HEK293 (cell line): ENCODE results near the gene CAB39.
A peak's percentile ranks its signal among the peaks of the same experiment; 100 is the strongest.

Experiments used
- CTCF ChIA-PET: fragments of 350-600 bp; formaldehyde crosslinking; extraction: SDS; loops from one replicate; lab custom pipeline; 2021; ENCODE audit warnings: antibody characterized with exemption; lab: Yijun Ruan, JAX
- POLR2A ChIA-PET: fragments of 300-600 bp; formaldehyde crosslinking; extraction: SDS; loops from one replicate; lab custom pipeline; 2020; ENCODE audit warnings: antibody characterized with exemption, inconsistent platforms; lab: Yijun Ruan, JAX
- H3K27ac ChIP-seq: fragments of 200-500 bp; sonication (Bioruptor generic); 2 replicates; pipeline ENCODE4 v1.5.1; 2014; ENCODE audit warnings: low read depth, low read length, control low read depth, inconsistent platforms; ENCODE audit errors: extremely low read depth
- H3K36me3 ChIP-seq, 2 experiments: fragments of 200-500 bp in 1 of 2; sonication (Bioruptor generic) in 1 of 2; 1 replicate in 1 of 2; 2 replicates in 1 of 2; pipeline ENCODE4 v1.5.1; 2014 to 2017; ENCODE audit warnings: inconsistent platforms in 2 of 2, low read length in 2 of 2; ENCODE audit not compliant: control insufficient read depth in 2 of 2, insufficient read depth in 1 of 2
- H3K4me1 ChIP-seq: fragments of 200-500 bp; sonication (Bioruptor generic); 2 replicates; pipeline ENCODE4 v1.5.1; 2014; ENCODE audit warnings: mild to moderate bottlenecking, low read length, inconsistent platforms; ENCODE audit not compliant: control insufficient read depth, insufficient read depth
- H3K4me3 ChIP-seq: 2 replicates; pipeline ENCODE4 v1.5.1; 2011; ENCODE audit warnings: low read depth, mild to moderate bottlenecking, control low read depth, low read length, moderate library complexity
- H3K9me3 ChIP-seq: fragments of 200-500 bp; sonication (Bioruptor generic); 2 replicates; pipeline ENCODE4 v1.5.1; 2014; ENCODE audit warnings: low read depth, low read length, inconsistent platforms; ENCODE audit not compliant: control insufficient read depth, insufficient read depth
- ATF2 ChIP-seq: fragments of 450-650 bp; formaldehyde crosslinking; IDR thresholded peaks from 2 replicates; pipeline ENCODE4 v1.5.1; 2016; ENCODE audit warnings: missing biosample characterization, missing genetic modification characterization, low read depth
- BCL6B ChIP-seq: fragments of 450-650 bp; formaldehyde crosslinking; IDR thresholded peaks from 2 replicates; pipeline ENCODE4 v1.5.1; 2017; ENCODE audit warnings: missing biosample characterization, missing genetic modification characterization
- HOXA7 ChIP-seq: sonication (generic); formaldehyde crosslinking; IDR thresholded peaks from 2 replicates; pipeline ENCODE4 v1.8.1; 2022; ENCODE audit warnings: missing genetic modification reagents, borderline replicate concordance
- IKZF3 ChIP-seq: fragments of 450-650 bp; IDR thresholded peaks from 2 replicates; pipeline ENCODE4 v1.5.0; 2018; ENCODE audit warnings: missing biosample characterization, mild to moderate bottlenecking, missing genetic modification characterization, moderate library complexity
- KLF16 ChIP-seq: fragments of 450-650 bp; formaldehyde crosslinking; IDR thresholded peaks from 2 replicates; pipeline ENCODE4 v1.5.1; 2017; ENCODE audit warnings: missing biosample characterization, missing genetic modification characterization
- SCRT1 ChIP-seq: fragments of 450-650 bp; formaldehyde crosslinking; IDR thresholded peaks from 2 replicates; pipeline ENCODE4 v1.5.1; 2016; ENCODE audit warnings: missing biosample characterization, missing genetic modification characterization, borderline replicate concordance
- SCRT2 ChIP-seq: fragments of 450-650 bp; formaldehyde crosslinking; IDR thresholded peaks from 2 replicates; pipeline ENCODE4 v1.5.1; 2016; ENCODE audit warnings: missing biosample characterization, missing genetic modification characterization
- YY1 ChIP-seq: fragments of 450-650 bp; formaldehyde crosslinking; IDR thresholded peaks from 2 replicates; pipeline ENCODE4 v1.5.1; 2018; ENCODE audit warnings: missing biosample characterization, missing genetic modification characterization
- ZEB2 ChIP-seq: fragments of 450-650 bp; formaldehyde crosslinking; IDR thresholded peaks from 2 replicates; pipeline ENCODE4 v1.5.1; 2016; ENCODE audit warnings: missing biosample characterization, missing genetic modification characterization
- ZNF132 ChIP-seq: fragments of 450-650 bp; formaldehyde crosslinking; IDR thresholded peaks from 2 replicates; pipeline ENCODE4 v1.5.1; 2017; ENCODE audit warnings: missing biosample characterization, missing genetic modification characterization, borderline replicate concordance
- ZNF146 ChIP-seq: fragments of 450-650 bp; formaldehyde crosslinking; IDR thresholded peaks from 2 replicates; pipeline ENCODE4 v1.5.1; 2016; ENCODE audit warnings: missing biosample characterization, missing genetic modification characterization
- ZNF266 ChIP-seq: fragments of 450-650 bp; formaldehyde crosslinking; IDR thresholded peaks from 2 replicates; pipeline ENCODE4 v1.5.1; 2016; ENCODE audit warnings: missing biosample characterization, missing genetic modification characterization, low read depth
- ZNF404 ChIP-seq: fragments of 450-650 bp; formaldehyde crosslinking; IDR thresholded peaks from 2 replicates; pipeline ENCODE4 v1.5.1; 2017; ENCODE audit warnings: missing biosample characterization, missing genetic modification characterization
- ZNF501 ChIP-seq: fragments of 450-650 bp; formaldehyde crosslinking; IDR thresholded peaks from 2 replicates; pipeline ENCODE4 v1.5.1; 2016; ENCODE audit warnings: missing biosample characterization, missing genetic modification characterization
- ZNF626 ChIP-seq: fragments of 450-650 bp; sonication (Bioruptor Pico); formaldehyde crosslinking; IDR thresholded peaks from 2 replicates; pipeline ENCODE4 v1.5.1; 2018; ENCODE audit warnings: missing biosample characterization, missing genetic modification characterization, inconsistent platforms
- ZNF660 ChIP-seq: fragments of 450-650 bp; IDR thresholded peaks from 2 replicates; pipeline ENCODE4 v1.5.1; 2018; ENCODE audit warnings: missing biosample characterization, mild to moderate bottlenecking, missing genetic modification characterization
- ZNF677 ChIP-seq: fragments of 450-650 bp; IDR thresholded peaks from 2 replicates; pipeline ENCODE4 v1.5.0; 2018; ENCODE audit warnings: missing biosample characterization, mild to moderate bottlenecking, missing genetic modification characterization, moderate library complexity
- TF ChIP-seq, protein P1 (sequence below): fragments of 450-650 bp; formaldehyde crosslinking; IDR thresholded peaks from 2 replicates; pipeline ENCODE4 v1.5.1; 2016; ENCODE audit warnings: missing biosample characterization, missing genetic modification characterization
- TF ChIP-seq, protein P2 (sequence below): fragments of 450-650 bp; formaldehyde crosslinking; IDR thresholded peaks from 2 replicates; pipeline ENCODE4 v1.5.1; 2016; ENCODE audit warnings: missing biosample characterization, missing genetic modification characterization
- TF ChIP-seq, protein P3 (sequence below): fragments of 450-650 bp; formaldehyde crosslinking; IDR thresholded peaks from 2 replicates; pipeline ENCODE4 v1.5.1; 2016; ENCODE audit warnings: missing biosample characterization, missing genetic modification characterization

CAB39 gene

GRCh38 chr2:230732914-230733401, 20.3 kb downstream of the CAB39 start:
- no peak for TF ChIP-seq ZEB2
- no peak for TF ChIP-seq ZNF266
- TF ChIP-seq ZNF132 (tag by site-specific recombination): no peak
- no peak for TF ChIP-seq ATF2 (tag by site-specific recombination)
- TF ChIP-seq, protein P1, sequence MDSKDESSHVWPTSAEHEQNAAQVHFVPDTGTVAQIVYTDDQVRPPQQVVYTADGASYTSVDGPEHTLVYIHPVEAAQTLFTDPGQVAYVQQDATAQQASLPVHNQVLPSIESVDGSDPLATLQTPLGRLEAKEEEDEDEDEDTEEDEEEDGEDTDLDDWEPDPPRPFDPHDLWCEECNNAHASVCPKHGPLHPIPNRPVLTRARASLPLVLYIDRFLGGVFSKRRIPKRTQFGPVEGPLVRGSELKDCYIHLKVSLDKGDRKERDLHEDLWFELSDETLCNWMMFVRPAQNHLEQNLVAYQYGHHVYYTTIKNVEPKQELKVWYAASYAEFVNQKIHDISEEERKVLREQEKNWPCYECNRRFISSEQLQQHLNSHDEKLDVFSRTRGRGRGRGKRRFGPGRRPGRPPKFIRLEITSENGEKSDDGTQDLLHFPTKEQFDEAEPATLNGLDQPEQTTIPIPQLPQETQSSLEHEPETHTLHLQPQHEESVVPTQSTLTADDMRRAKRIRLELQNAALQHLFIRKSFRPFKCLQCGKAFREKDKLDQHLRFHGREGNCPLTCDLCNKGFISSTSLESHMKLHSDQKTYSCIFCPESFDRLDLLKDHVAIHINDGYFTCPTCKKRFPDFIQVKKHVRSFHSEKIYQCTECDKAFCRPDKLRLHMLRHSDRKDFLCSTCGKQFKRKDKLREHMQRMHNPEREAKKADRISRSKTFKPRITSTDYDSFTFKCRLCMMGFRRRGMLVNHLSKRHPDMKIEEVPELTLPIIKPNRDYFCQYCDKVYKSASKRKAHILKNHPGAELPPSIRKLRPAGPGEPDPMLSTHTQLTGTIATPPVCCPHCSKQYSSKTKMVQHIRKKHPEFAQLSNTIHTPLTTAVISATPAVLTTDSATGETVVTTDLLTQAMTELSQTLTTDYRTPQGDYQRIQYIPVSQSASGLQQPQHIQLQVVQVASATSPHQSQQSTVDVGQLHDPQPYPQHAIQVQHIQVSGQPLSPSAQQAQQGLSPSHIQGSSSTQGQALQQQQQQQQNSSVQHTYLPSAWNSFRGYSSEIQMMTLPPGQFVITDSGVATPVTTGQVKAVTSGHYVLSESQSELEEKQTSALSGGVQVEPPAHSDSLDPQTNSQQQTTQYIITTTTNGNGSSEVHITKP: peak; percentile 73
- TF ChIP-seq KLF16 (tag by site-specific recombination): no peak

GRCh38 chr2:230734247-230735175, 21.9 kb downstream of the CAB39 start:
- ChIA-PET CTCF (interaction anchor here (0.8 to 1.4 kb wide), 2 partner anchors 9 to 64 kb away, joined by 3 to 6 read pairs; no protein-coding TSS in a partner anchor), POLR2A (no interaction called here)
- peaks cover 24% of the 10 kb centered on the region for H3K4me1 ChIP-seq
- no peak overlapping the region for H3K4me3 ChIP-seq
- no peaks in the 10 kb centered on the region for H3K36me3 ChIP-seq
- no peak for TF ChIP-seq IKZF3
- no peak for TF ChIP-seq ZNF660
- TF ChIP-seq SCRT2: peak; percentile 63
- TF ChIP-seq SCRT1 (tag by site-specific recombination): peak; percentile 55; the same call in 1 of the 2 replicates
- no peaks in the 10 kb centered on the region for H3K9me3 ChIP-seq
- H3K27ac ChIP-seq: no peak overlapping the region

More at GRCh38 chr2:230732914-230733401, 20.3 kb downstream of the CAB39 start:
- Histone ChIP-seq H3K9me3 (no peaks in the 10 kb centered on the region), H3K4me3 (no peak overlapping the region), H3K27ac (no peak overlapping the region), H3K36me3 (no peaks in the 10 kb centered on the region; a peak in 1 of 3 replicates), H3K4me1 (peaks cover 13% of the 10 kb centered on the region)
- POLR2A ChIA-PET: no interaction called here
- CTCF ChIA-PET: interaction anchor here (0.5 to 1.4 kb wide), 3 partner anchors 11 to 952 kb away, joined by 3 to 6 read pairs (median 4); no protein-coding TSS in a partner anchor

- H3K36me3 ChIP-seq: peaks cover 0 to 5% of the 10 kb centered on the region in 2 experiments; a peak in 1 of 3 replicates
- no peak overlapping the region for H3K4me3 ChIP-seq
- no peaks in the 10 kb centered on the region for H3K9me3 ChIP-seq
- no peak overlapping the region for H3K27ac ChIP-seq
- H3K4me1 ChIP-seq: peaks cover 24% of the 10 kb centered on the region
- ChIA-PET CTCF (interaction anchor here (0.7 kb wide), 2 partner anchors 10 to 70 kb away, joined by 3 read pairs; no protein-coding TSS in a partner anchor), POLR2A (no interaction called here)
- TF ChIP-seq BCL6B (tag by site-specific recombination) (no peak), ZNF677 (tag by site-specific recombination) (no peak), ZNF501 (tag by site-specific recombination) (no peak), HOXA7 (CRISPR knock-in tag) (no peak), ZNF146 (tag by site-specific recombination) (no peak), YY1 (tag by site-specific recombination) (no peak), ZNF626 (tag by site-specific recombination) (no peak), ZNF404 (tag by site-specific recombination) (no peak)
- TF ChIP-seq, protein P2, sequence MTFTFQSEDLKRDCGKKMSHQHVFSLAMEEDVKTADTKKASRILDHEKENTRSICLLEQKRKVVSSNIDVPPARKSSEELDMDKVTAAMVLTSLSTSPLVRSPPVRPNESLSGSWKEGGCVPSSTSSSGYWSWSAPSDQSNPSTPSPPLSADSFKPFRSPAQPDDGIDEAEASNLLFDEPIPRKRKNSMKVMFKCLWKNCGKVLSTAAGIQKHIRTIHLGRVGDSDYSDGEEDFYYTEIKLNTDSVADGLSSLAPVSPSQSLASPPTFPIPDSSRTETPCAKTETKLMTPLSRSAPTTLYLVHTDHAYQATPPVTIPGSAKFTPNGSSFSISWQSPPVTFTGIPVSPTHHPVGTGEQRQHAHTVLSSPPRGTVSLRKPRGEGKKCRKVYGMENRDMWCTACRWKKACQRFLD: no peak
- TF ChIP-seq, protein P3, sequence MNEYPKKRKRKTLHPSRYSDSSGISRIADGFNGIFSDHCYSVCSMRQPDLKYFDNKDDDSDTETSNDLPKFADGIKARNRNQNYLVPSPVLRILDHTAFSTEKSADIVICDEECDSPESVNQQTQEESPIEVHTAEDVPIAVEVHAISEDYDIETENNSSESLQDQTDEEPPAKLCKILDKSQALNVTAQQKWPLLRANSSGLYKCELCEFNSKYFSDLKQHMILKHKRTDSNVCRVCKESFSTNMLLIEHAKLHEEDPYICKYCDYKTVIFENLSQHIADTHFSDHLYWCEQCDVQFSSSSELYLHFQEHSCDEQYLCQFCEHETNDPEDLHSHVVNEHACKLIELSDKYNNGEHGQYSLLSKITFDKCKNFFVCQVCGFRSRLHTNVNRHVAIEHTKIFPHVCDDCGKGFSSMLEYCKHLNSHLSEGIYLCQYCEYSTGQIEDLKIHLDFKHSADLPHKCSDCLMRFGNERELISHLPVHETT (tag by site-specific recombination): no peak
Measured at GRCh38 chr2:230735884-230736283, 23.2 kb downstream of the CAB39 start.
